SHP77 treated with DMSO at 0.1 percent for 48 hours (cell line): ENCODE results near the gene DDX1.

Experiments used
- DNase-seq: peaks from one replicate; lab custom pipeline; 2025; lab: John Stamatoyannopoulos, UW

The DDX1 gene

GRCh38 chr2:15664273-15665066 lies 72.8 kb downstream of the DDX1 start:
- no peak for DNase-seq

DNA sequence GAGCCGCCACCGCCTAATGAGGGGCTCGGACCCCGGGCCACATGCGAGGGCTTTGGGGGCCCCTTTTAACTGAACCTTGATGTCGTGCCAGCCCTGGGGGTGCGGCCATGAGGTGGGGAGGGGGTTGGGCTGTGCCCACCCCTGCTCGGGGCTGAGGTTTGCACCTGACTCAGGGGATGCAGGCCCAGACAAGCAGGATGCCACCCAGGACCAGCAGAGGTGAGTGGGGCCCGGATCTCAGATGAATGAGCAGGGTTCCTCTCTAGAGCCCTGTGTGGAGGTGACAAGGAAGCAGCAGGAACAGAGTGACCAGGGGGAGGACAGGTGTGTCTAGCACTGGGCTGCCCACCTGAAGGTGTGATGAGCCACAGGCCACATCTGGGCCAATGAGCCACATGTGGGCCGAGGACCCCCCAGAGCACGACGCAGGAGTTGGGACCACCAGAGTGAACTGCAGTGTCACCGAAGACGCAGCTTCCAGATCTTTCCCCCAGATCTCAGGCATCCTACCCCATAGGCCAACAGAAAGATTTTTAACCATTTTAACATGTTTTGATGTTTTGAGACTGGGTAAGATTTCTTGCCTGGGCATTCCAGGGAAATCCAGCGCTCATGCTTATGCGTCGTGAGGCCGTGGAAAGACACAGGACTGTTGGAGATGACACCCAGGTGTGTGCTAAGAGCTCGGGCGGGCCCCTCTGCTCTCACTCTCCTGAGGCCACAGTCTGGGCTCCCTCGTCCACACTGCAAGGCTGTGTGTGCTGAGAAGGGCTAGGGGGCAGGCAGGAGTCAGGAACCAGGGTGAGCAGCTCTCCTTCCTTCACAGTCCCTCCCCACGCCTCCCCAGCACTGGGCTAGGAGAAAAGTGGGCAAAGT lies 73.6 kb downstream of the DDX1 start:
- no peak for DNase-seq

GRCh38 chr2:15665943-15666460 lies 74.3 kb downstream of the DDX1 start:
- no peak for DNase-seq

- no peak for DNase-seq
These were observed 75.5 kb downstream of the DDX1 start for GRCh38 chr2:15666861-15667808.

DNA sequence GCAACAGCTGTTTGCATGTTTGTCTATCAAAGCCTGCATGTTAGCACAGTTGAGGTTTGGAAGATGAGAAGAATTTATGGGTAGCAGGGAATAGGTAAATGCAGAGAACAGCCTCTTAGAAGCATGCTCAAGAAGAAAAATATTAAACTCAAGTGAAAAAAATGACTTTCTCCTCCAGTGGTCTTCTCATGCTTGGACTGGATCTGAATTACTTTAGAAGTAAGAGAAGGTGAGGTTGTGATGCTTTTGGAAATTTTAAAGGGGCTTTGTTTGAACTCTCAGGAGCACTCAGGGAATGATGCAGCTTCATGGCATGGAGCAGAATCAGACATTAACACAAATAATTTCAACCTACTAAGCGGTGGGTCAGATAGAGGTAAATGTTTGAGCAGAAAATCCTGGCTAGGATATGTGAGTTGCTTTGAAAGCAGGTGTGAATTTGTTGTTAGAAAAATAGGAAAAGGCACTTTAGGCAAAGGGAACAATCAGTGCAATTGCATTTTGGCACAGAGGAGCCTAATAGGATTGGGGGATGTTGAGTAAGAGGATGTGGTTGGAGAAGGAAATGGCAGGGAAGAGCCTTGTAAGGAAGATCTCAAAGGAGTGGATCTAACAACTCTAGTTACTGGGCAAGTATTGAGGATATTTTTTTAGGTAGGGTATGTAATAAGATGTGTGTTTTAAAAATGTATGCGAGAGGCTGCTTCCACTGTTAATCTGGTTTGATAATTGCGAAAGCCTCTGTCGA lies 76.3 kb downstream of the DDX1 start:
- DNase-seq, result no peak

DNA sequence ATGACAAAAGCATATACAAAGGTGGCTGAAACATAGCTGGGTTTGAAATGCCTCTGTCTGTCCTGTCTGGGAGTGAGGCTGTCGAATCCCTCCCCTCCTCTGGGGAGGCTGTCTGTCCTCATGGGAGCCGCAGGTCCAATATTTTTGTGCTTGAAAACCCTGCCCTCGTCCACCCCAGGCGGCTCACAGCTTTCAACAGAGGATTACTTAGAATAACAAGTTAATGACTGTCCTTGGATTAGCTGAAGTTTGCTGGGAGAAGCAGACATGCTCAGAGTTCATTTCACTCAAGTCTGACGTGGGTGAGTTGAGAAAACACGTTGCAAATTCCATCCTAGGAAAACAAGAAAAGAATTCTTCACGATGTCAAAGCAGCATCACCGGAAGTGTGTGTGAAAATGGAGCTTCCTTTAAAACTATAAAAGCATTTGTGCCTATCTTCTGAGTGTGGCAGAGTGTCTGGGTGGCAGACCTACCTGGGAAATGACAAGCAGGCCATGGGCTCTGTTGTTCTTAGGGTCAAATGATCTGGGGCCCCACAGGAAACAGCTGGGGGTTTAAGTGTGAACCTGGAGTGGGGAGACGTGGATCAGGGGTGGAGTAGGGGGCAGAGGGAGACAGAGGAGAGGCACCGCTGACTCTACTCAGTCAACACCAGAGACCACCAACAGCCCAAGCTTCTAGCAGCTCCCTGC lies 77.1 kb downstream of the DDX1 start:
- no peak for DNase-seq

- no peak for DNase-seq
These were observed 77.8 kb downstream of the DDX1 start for GRCh38 chr2:15669375-15669910.

DNA sequence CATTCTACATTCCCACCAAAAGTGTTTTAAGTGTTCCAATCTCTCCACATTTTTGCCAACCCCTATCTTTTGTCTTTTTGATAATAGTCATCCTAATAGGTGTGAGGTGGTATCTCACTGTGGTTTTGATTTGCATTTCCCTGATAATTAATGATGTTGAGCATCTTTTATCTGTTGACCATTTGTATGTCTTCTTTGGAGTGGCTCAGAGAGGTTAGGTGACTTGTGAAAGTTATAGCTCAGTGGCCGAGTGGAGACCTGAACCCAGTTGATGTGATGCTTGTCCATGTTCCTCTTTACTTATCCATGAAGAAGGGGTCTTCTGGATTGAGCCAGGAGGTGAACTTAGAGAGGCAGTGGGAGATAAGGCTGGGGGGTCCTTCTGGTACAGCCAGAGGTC lies 78.8 kb downstream of the DDX1 start:
- DNase-seq, result no peak

DNA sequence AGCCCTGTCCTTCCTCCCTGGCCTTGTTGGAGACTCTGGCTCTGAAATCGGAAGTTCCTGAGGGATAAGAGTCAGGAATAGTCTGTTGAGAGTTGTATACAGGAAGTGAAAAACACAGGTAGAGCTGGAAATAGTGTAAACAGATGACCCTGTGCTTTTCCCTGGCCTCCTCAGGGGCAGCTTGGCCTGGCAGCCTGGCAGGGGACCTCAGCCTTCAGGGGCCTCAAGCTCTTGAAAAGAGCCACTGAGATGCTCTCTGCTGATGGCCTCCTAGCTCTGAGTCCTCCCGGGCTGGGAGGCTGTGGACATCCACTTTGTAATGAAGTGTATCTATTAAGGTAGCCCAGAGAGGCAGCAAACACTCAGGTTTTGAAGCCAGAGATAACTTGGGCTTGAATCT lies 79.3 kb downstream of the DDX1 start:
- DNase-seq, result no peak

GRCh38 chr2:15671409-15671808 lies 79.7 kb downstream of the DDX1 start:
- no peak for DNase-seq

GRCh38 chr2:15671842-15672815 lies 80.5 kb downstream of the DDX1 start:
- no peak for DNase-seq

GRCh38 chr2:15672961-15673918 lies 81.6 kb downstream of the DDX1 start:
- DNase-seq, result no peak

DNA sequence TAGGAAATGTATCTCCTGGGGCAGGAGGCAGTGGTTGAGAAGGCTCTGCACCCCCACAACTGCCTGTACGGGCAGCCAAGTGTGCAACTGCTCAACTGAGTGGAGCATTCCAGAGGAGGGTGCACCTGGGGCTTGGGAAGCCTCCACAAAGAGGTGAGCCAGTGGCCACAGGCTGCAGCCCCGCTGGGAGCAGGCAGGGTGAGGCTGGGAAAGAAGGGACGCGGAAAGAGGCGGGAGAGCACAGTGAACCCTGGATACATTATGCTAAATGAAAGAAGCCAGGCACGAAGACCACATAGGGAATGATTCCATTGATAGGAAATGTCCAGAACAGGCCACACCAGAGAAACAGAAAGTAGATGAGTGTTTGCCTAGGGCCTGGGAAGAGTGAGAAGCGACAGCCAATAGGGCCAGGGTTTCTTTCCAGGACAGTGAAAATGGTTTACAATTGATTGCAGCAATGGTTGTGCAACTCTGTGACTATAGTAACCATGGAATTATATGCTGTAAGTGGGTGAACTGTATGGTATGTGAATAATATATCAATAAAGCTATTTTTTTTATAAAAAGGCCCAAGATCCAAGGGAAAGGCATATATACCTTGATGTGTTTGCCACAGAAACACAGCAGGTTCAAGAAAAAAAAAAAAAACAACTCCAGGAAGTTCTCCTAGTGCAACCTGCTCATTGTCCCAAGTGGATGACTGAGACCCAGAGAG lies 82.4 kb downstream of the DDX1 start:
- DNase-seq, result no peak

GRCh38 chr2:15674637-15675455 lies 83.2 kb downstream of the DDX1 start:
- DNase-seq, result no peak

GRCh38 chr2:15675456-15676195 lies 84.0 kb downstream of the DDX1 start:
- DNase-seq, result no peak
